ENCODE measurements around the gene TMC3.

Gene TMC3

DNA sequence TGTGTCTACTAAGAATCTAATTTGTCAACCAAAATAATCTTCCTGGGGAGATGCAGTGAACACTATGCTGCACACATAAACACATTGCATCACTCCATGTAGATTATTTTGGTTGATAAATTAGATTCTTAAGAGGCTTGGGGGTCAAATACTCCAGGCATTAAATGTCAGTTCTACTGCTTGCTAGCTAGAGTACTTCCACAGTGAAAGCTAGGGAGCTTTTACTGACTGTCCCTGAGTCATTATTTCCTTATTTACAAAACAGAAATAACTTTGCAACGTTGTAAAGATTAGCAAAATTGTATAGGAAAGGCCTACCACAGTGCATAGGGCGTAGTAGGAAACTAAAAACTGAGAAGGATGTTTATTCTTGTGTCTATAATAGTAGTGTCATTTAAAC, 12.9 kb upstream of the TMC3 start:
- no peak overlapping the region for H3K4me3 ChIP-seq (ENCODE audit: low read depth, low read length)
- DNase-seq (ENCODE audit: low read depth), result no peak
- TF ChIP-seq, protein P1, sequence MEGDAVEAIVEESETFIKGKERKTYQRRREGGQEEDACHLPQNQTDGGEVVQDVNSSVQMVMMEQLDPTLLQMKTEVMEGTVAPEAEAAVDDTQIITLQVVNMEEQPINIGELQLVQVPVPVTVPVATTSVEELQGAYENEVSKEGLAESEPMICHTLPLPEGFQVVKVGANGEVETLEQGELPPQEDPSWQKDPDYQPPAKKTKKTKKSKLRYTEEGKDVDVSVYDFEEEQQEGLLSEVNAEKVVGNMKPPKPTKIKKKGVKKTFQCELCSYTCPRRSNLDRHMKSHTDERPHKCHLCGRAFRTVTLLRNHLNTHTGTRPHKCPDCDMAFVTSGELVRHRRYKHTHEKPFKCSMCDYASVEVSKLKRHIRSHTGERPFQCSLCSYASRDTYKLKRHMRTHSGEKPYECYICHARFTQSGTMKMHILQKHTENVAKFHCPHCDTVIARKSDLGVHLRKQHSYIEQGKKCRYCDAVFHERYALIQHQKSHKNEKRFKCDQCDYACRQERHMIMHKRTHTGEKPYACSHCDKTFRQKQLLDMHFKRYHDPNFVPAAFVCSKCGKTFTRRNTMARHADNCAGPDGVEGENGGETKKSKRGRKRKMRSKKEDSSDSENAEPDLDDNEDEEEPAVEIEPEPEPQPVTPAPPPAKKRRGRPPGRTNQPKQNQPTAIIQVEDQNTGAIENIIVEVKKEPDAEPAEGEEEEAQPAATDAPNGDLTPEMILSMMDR (IDR thresholded peaks at IDR 0.05; ENCODE audit: low read depth, low read length, missing control alignments), result no peak

DNA sequence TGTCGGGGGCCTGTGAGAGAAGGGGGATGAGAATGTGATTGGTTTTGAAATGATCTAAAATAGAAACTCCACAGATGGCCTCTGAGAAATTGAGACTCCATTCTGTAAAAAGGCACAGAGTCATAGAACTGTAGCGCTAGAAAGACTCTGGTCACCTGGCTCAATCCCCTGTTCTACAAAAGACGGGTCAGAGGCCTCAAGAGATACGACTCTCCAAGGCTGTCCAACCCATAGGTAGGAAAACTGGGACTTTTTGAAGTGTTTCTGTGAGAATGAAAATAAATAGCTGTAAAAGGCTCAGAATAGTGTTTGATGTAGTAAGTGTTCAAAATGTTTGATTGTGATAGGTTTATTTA, 11.7 kb upstream of the TMC3 start:
- TF ChIP-seq, protein P1 (IDR thresholded peaks at IDR 0.05; ENCODE audit: low read depth, low read length, missing control alignments), result no peak
- DNase-seq (ENCODE audit: low read depth), result no peak
- no peak overlapping the region for H3K4me3 ChIP-seq (ENCODE audit: low read depth, low read length)

DNA sequence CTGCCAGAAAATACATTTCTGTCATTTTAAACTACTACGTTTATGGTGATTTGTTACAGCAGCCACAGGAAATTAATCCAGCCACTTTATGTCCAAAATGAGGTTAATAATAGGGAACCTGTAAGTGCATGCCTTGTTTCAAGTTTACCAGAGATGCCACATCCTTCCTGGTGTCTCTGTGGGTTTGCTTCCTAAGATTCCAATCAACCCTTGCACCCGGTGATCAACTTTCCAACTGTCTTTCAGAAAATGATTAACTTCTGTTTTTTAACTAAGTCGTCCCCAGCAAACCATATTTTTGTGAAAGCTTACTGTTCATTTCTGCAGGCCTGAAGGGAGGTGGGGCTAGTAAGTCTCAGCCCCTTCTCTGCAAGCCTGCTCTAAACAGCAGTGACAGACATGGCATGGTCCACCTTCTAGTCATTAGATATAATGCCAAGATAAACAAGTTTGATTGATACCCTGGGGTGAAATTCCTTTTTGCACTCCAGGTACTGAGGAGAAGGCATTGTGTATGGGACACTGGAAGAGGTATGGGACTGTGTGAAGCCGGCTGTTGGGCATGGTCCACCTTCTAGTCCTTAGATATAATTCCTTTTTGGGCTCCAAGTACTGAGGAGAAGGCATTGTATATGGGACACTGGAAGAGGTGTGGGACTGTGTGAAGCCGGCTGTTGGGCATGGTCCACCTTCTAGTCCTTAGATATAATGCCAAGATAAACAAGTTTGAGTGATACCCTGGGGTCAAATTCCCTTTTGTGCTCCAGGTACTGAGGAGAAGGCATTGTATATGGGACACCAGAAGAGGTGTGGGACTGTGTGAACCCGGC, 11.1 kb upstream of the TMC3 start:
- TF ChIP-seq, protein P1 (IDR thresholded peaks at IDR 0.05; ENCODE audit: low read depth, low read length, missing control alignments), result no peak
- no peak overlapping the region for H3K4me3 ChIP-seq (ENCODE audit: low read depth, low read length)
- no peak for DNase-seq (ENCODE audit: low read depth)

DNA sequence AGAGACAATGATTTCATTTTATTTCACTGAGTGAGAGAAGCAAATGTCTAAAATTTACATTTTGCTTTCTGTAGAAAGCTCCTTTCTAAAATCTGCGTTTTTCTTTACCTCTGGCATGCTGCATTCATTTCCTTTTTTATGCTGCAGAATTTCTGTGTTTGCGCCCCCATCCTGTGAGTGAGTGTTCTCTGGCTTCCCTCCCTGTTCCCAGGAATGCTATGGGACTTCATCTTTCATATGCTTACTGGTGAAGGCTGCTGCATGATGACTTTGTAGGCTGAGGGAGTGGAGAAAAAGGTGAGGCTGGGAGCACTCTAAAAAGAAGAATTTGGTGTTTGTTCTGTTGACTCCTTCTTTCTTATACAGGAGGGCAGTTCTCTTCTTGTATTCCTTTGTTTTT, 7.7 kb upstream of the TMC3 start:
- DNase-seq (ENCODE audit: low read depth), result no peak
- no peak overlapping the region for H3K4me3 ChIP-seq (ENCODE audit: low read depth, low read length)
- TF ChIP-seq, protein P1 (IDR thresholded peaks at IDR 0.05; ENCODE audit: low read depth, low read length, missing control alignments), result no peak

DNA sequence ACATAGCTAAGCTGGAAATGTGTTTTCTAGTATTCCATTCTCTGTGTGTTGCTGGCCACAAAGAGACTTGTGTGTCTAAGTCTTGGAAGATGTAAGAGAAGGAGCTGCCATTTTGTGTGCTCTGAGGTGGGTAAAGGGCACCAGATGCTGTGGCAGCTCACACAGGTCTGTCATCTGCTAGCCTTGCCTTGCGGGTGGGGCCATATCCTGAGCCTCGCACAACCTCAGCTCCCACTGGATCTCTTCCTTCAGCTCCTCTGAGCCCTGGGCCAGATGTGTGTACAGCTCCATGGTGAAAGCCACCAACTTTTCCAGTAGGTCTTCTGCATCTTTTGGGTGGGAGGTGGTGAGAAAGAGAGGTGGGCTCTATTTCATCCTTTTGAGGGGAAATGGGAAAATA, 6.7 kb upstream of the TMC3 start:
- TF ChIP-seq, protein P1 (IDR thresholded peaks at IDR 0.05; ENCODE audit: low read depth, low read length, missing control alignments), result no peak
- H3K4me3 ChIP-seq (ENCODE audit: low read depth, low read length), result no peak overlapping the region
- DNase-seq (ENCODE audit: low read depth), result no peak

DNA sequence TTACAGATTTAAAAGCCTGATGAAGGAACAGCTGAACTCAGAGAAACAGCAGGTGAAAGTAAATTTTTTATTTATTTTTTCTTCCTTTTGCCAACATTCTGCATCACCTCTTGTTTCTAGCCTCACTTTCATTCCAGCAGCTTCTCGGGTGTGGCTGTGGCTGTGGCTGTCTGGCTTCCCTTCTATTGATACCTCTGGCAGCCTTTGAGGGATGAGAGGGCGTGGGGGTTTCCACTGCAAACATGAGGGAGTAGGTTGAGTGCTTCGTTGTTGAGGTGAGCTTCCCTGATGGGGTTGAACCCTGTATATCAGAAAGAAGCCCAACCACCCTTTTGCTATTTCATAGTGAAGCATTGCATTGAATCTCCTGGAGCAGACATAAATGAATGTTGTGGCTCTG, 6.2 kb upstream of the TMC3 start:
- TF ChIP-seq, protein P1 (IDR thresholded peaks at IDR 0.05; ENCODE audit: low read depth, low read length, missing control alignments), result no peak
- no peak for DNase-seq (ENCODE audit: low read depth)
- no peak overlapping the region for H3K4me3 ChIP-seq (ENCODE audit: low read depth, low read length)

DNA sequence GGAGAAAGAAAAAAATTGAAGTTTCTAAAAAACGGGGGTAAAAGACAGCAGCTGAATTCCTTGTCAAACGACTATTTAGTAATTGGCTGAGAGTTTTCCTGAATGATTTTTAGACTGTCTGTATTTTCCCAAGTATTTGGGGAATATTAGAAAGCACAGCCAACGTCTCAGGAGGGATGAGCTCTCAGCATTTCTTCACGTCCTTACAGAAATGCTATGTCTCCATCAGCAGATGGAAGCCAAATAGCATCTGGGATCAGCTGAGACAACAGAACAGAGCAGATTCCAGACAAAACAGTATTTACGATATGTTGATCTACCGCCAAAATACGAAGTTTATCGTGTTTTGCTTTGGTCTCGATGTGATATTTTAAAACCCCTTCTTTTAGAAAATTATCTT, 5.3 kb upstream of the TMC3 start:
- TF ChIP-seq, protein P1 (IDR thresholded peaks at IDR 0.05; ENCODE audit: low read depth, low read length, missing control alignments), result no peak
- no peak for DNase-seq (ENCODE audit: low read depth)
- no peak overlapping the region for H3K4me3 ChIP-seq (ENCODE audit: low read depth, low read length)

All from GM12864 (cell line).